ENCODE measurements around the gene GABRG3.

DNA sequence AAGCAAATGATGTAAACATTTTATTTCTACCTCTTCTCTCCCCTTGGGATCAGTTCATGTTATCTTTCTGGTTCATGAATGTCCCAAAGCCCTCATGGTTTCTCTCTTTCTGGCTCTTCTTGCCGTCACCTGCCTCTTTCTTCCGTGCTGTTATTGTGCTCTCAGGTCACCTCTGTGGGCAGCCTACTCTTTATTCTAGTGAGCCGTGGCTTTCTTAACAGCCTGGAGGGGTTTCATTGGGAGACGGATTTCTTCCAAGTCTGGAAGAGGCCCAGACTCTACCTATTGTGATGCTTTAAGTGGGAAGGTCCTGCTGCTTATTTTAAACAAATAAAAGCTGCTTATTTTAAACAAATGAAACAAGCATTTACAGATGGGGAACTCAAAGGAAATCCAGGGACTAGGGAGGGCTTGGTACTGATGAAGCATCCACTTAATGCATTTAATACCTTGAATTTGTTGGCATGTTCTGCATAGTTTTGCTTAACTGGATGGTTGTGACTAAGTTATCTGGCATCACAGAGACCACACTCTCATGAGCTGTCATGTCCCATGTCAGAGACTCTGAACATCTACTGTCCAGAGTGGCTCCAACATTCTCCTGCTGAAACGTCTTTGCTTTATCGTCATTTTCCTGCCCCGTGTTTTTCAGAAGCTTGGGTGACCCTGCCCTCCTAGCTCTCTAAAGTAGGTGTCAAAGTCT, 443.3 kb downstream of the GABRG3 start:
- TF ChIP-seq POLR2AphosphoS5 (IDR thresholded peaks at IDR 0.05; ENCODE audit: low read depth, low read length) (no peak), POU2F2 (IDR thresholded peaks at IDR 0.05; ENCODE audit: low read depth, low read length) (no peak), POLR2A (IDR thresholded peaks at IDR 0.05; ENCODE audit: low read depth, low read length) (no peak), TAF1 (IDR thresholded peaks at IDR 0.05; ENCODE audit: low read depth, low read length) (no peak)

Measured in GM12891 (cell line).